Measurements from ENCODE around the gene TFDP2.
"Not testable (repeated sequence)": the region's sequence is repeated elsewhere in the genome, so short reads cannot be mapped to it uniquely, and the experiment has no call there.

Gene TFDP2

GRCh38 chr3:142013326-142013980 lies 135.9 kb downstream of the TFDP2 start:
- no peak for DNase-seq

GRCh38 chr3:142009029-142009428 lies 140.3 kb downstream of the TFDP2 start:
- DNase-seq: no peak

- no peak for DNase-seq
Observed at GRCh38 chr3:142007710-142008399, 141.5 kb downstream of the TFDP2 start.

GRCh38 chr3:142004957-142005356 lies 144.4 kb downstream of the TFDP2 start:
- DNase-seq: not testable (repeated sequence)

GRCh38 chr3:142004025-142004424 lies 145.3 kb downstream of the TFDP2 start:
- DNase-seq: no peak

- DNase-seq: no peak
Observed at GRCh38 chr3:142003291-142003690, 146.1 kb downstream of the TFDP2 start.

GRCh38 chr3:142000325-142000870 lies 148.9 kb downstream of the TFDP2 start:
- DNase-seq: no peak

GRCh38 chr3:141998669-141999290 lies 150.6 kb downstream of the TFDP2 start:
- DNase-seq: peak in 1 of 2 donors; percentile 13

- no peak for DNase-seq
Observed at GRCh38 chr3:141996437-141996836, 152.9 kb downstream of the TFDP2 start.

GRCh38 chr3:141994856-141995255 lies 154.5 kb downstream of the TFDP2 start:
- DNase-seq: no peak

- no peak for DNase-seq
Observed at GRCh38 chr3:141992512-141992911, 156.8 kb downstream of the TFDP2 start.

- no peak for DNase-seq
Observed at GRCh38 chr3:141986548-141987107, 162.7 kb downstream of the TFDP2 start.

- no peak for DNase-seq
Observed at GRCh38 chr3:141981084-141981483, 168.3 kb downstream of the TFDP2 start.

- DNase-seq: no peak
Observed at GRCh38 chr3:141979050-141979671, 170.2 kb downstream of the TFDP2 start.

GRCh38 chr3:141974777-141975176 lies 174.6 kb downstream of the TFDP2 start:
- DNase-seq: not testable (repeated sequence)

- no peak for DNase-seq
Observed at GRCh38 chr3:141972399-141972798, 176.9 kb downstream of the TFDP2 start.

- no peak for DNase-seq
Observed at GRCh38 chr3:141971571-141971970, 177.8 kb downstream of the TFDP2 start.

GRCh38 chr3:141969711-141970110 lies 179.6 kb downstream of the TFDP2 start:
- DNase-seq: no peak

- no peak for DNase-seq
Observed at GRCh38 chr3:141965471-141965870, 183.9 kb downstream of the TFDP2 start.

- DNase-seq: no peak
Observed at GRCh38 chr3:141963301-141963700, 186.0 kb downstream of the TFDP2 start.

- DNase-seq: no peak
Observed at GRCh38 chr3:141960731-141961130, 188.6 kb downstream of the TFDP2 start.

- DNase-seq: no peak
Observed at GRCh38 chr3:141959589-141960554, 189.5 kb downstream of the TFDP2 start.
